HepG2 (cell line): ENCODE data around the gene TDRD9. TPM values are rescaled to one million over a fixed set of nuclear protein-coding genes. Genes with fewer than 3 reads are reported as not detected.

ENCODE experiments used
- ATAC-seq: fragments of 200-7000 bp; cut with Tn5 transposase; 3 replicates; pipeline ENCODE4 v1.9.1; 2020; ENCODE audit warnings: mild to moderate bottlenecking, moderate library complexity
- BruUV-seq: library from RNA; stranded (reverse); fragments of 400-500 nt; replicated peaks from 2 replicates; lab custom pipeline; 2021; lab: Mats Ljungman, UMichigan
- CTCF ChIA-PET: fragments of 300-600 bp; formaldehyde crosslinking; extraction: SDS; loops from one replicate; lab custom pipeline; 2021; ENCODE audit warnings: low total read pairs, inconsistent platforms, low intra/inter-chr PET ratio; lab: Yijun Ruan, JAX
- POLR2A ChIA-PET: fragments of 350-600 bp; sonication (Branson Sonifier 250); formaldehyde crosslinking; loops from one replicate; lab custom pipeline; 2020; ENCODE audit warnings: antibody characterized with exemption, inconsistent platforms; lab: Yijun Ruan, JAX
- DNase-seq: peaks from one replicate; pipeline ENCODE4 v3.0.0-alpha.2; 2015; ENCODE audit warnings: low spot score
- FAIRE-seq: peaks from 3 replicates; lab custom pipeline; 2011; peaks lifted over from hg19 to GRCh38; lab: Jason Lieb, UNC
- H2AFZ ChIP-seq: one replicate; pipeline ENCODE4 v1.6.1; 2011; ENCODE audit warnings: low read length, inconsistent platforms
- H3K27ac ChIP-seq: fragments of 300-600 bp; 3 replicates; pipeline ENCODE4 v1.8.0; 2011; ENCODE audit warnings: mixed run types, mild to moderate bottlenecking, mixed read lengths, low read length, inconsistent platforms; ENCODE audit not compliant: insufficient read depth; ENCODE audit errors: extremely low read length
- H3K27me3 ChIP-seq, 2 experiments: fragments of 200-600 bp in 1 of 2; 2 replicates in 1 of 2; 3 replicates in 1 of 2; pipeline versions ENCODE4 v1.6.0 to v1.8.0; 2011; ENCODE audit warnings: low read length in 2 of 2, mild to moderate bottlenecking in 2 of 2, moderate library complexity in 2 of 2, inconsistent platforms in 1 of 2; ENCODE audit not compliant: insufficient read depth in 2 of 2, control insufficient read depth in 1 of 2
- H3K36me3 ChIP-seq, 2 experiments: fragments of 200-600 bp in 1 of 2; replicated peaks in 1 of 2; 2 replicates in 1 of 2; 3 replicates in 1 of 2; pipeline versions ENCODE4 v1.5.1 to v1.8.0; 2011; ENCODE audit warnings: low read length in 2 of 2, inconsistent platforms in 1 of 2; ENCODE audit not compliant: insufficient read depth in 2 of 2, control insufficient read depth in 1 of 2
- H3K4me1 ChIP-seq: 2 replicates; pipeline ENCODE4 v1.5.1; 2012; ENCODE audit warnings: low read length, inconsistent platforms; ENCODE audit not compliant: insufficient read depth
- H3K4me2 ChIP-seq: 2 replicates; pipeline ENCODE4 v1.6.0; 2011; ENCODE audit warnings: low read depth, low read length, inconsistent platforms
- H3K4me3 ChIP-seq, 3 experiments: fragments of 200-600 bp in 1 of 3; sonication (generic), shearing (Covaris generic) in 1 of 3; replicated peaks in 1 of 3; 2 replicates each; pipeline ENCODE4 v1.5.1; 2011 to 2016; ENCODE audit warnings: low read length in 3 of 3, inconsistent platforms in 2 of 3, low read depth in 2 of 3, mild to moderate bottlenecking in 2 of 3, control low read depth in 1 of 3, mixed read lengths in 1 of 3; ENCODE audit not compliant: insufficient read depth in 1 of 3
- H3K79me2 ChIP-seq: one replicate; pipeline ENCODE4 v1.6.1; 2011; ENCODE audit warnings: low read length, inconsistent platforms; ENCODE audit not compliant: insufficient read depth
- H3K9ac ChIP-seq: 2 replicates; pipeline ENCODE4 v1.6.0; 2011; ENCODE audit warnings: mild to moderate bottlenecking, low read depth, low read length, inconsistent platforms; ENCODE audit not compliant: insufficient read depth
- H3K9me3 ChIP-seq: 2 replicates; pipeline ENCODE4 v1.5.1; 2012; ENCODE audit warnings: mild to moderate bottlenecking, low read length
- H4K20me1 ChIP-seq: 2 replicates; pipeline ENCODE4 v1.6.0; 2011; ENCODE audit warnings: inconsistent platforms, mild to moderate bottlenecking, low read length, moderate library complexity; ENCODE audit not compliant: insufficient read depth
- HDAC1 ChIP-seq: sonication (generic); formaldehyde crosslinking; IDR thresholded peaks from 2 replicates; pipeline ENCODE4 v1.5.1; 2020; ENCODE audit warnings: mild to moderate bottlenecking, missing genetic modification reagents
- HNRNPL ChIP-seq: fragments of 200-400 bp; formaldehyde crosslinking; IDR thresholded peaks from 2 replicates; pipeline ENCODE4 v1.6.1; 2017; ENCODE audit warnings: mild to moderate bottlenecking, low read depth, low read length
- NCOA5 ChIP-seq: sonication (generic); formaldehyde crosslinking; IDR thresholded peaks from 2 replicates; pipeline ENCODE4 v1.4.0; 2020; ENCODE audit warnings: missing genetic modification reagents
- NR2F6 ChIP-seq, 2 experiments: IDR thresholded peaks; 2 replicates each; pipeline ENCODE4 v1.6.1; 2016; ENCODE audit warnings: antibody characterized with exemption in 1 of 2, mild to moderate bottlenecking in 1 of 2
- NRL ChIP-seq: sonication (generic); formaldehyde crosslinking; IDR thresholded peaks from 2 replicates; pipeline ENCODE4 v1.5.0; 2020; ENCODE audit warnings: missing genetic modification reagents, mild to moderate bottlenecking, moderate library complexity, borderline replicate concordance
- PAF1 ChIP-seq: IDR thresholded peaks from 2 replicates; pipeline ENCODE4 v1.6.1; 2016; ENCODE audit warnings: missing genetic modification reagents, missing compliant biosample characterization
- RFX5 ChIP-seq: IDR thresholded peaks from 2 replicates; pipeline ENCODE4 v1.6.1; 2011; ENCODE audit warnings: low read depth, low read length, improper control_type of control experiment
- TGIF2 ChIP-seq: IDR thresholded peaks from 2 replicates; pipeline ENCODE4 v1.6.1; 2016; ENCODE audit warnings: control low read depth, missing compliant biosample characterization
- TMF1 ChIP-seq: sonication (generic); formaldehyde crosslinking; IDR thresholded peaks from 2 replicates; pipeline ENCODE4 v1.8.1; 2022; ENCODE audit warnings: low read depth, missing genetic modification reagents
- ZNF569 ChIP-seq: sonication (generic); formaldehyde crosslinking; IDR thresholded peaks from 2 replicates; pipeline ENCODE4 v1.5.0; 2020; ENCODE audit warnings: mild to moderate bottlenecking, missing genetic modification reagents, moderate library complexity, borderline replicate concordance
- ZNF737 ChIP-seq: sonication (generic); formaldehyde crosslinking; IDR thresholded peaks from 2 replicates; pipeline ENCODE4 v1.5.0; 2020; ENCODE audit warnings: missing genetic modification reagents, mild to moderate bottlenecking, borderline replicate concordance
- WGBS: methylation state at CpG from one replicate; pipeline ENCODE4 v1.1.6; 2017; ENCODE audit warnings: low lambda C conversion rate; 5-methylcytosine and 5-hydroxymethylcytosine counted together
- in situ Hi-C: cut with HindIII; loops from 2 replicates; pipeline ENCODE4 v1.10.0; 2017; ENCODE audit warnings: low pct_unique_long_range_greater_than_20kb; ENCODE audit not compliant: extremely low pct_ligation_motif_present
- intact Hi-C: fragments of 100-400 bp; cut with micrococcal nuclease; formaldehyde crosslinking; loops from one replicate; pipeline ENCODE4 v1.10.0; 2022; ENCODE audit not compliant: unreplicated experiment
- polyA plus RNA-seq, 8 experiments: library from polyadenylated mRNA; depleted of rRNA in 3 of 8; stranded (reverse) in 7 of 8; unstranded in 1 of 8; fragments of >200 nt; fragmentation: Illumina TruSeq in 4 of 8; extraction: Trizol in 4 of 8; gene quantifications; 2 replicates each; pipeline versions ENCODE4 v1.2.1 to v1.2.3, GENCODE V29; 2011 to 2016; ENCODE audit warnings: low read depth in 4 of 8, missing spikeins in 1 of 8, mixed read lengths in 1 of 8; ENCODE audit not compliant: insufficient read depth in 1 of 8
- total RNA-seq, 5 experiments: library from RNA; depleted of rRNA; stranded (reverse); fragments of >200 nt; fragmentation: Illumina TruSeq; extraction: Trizol; gene quantifications; 2 replicates each; pipeline ENCODE4 v1.2.3, GENCODE V29; 2016; ENCODE audit warnings: low read depth in 1 of 5
- TF ChIP-seq, protein P1 (sequence below): sonication (generic); formaldehyde crosslinking; IDR thresholded peaks from 2 replicates; pipeline ENCODE4 v1.5.0; 2020; ENCODE audit warnings: missing genetic modification reagents
- TF ChIP-seq, protein P2 (sequence below): sonication (generic); formaldehyde crosslinking; IDR thresholded peaks from 2 replicates; pipeline ENCODE4; 2020; ENCODE audit warnings: missing genetic modification reagents, mild to moderate bottlenecking, borderline replicate concordance

The TDRD9 gene
- total and polyA plus RNA-seq, 2 of the 13 experiments (the other 11 are each of a cell fraction or from before 2014, with no cell fraction given) = not detected

DNA sequence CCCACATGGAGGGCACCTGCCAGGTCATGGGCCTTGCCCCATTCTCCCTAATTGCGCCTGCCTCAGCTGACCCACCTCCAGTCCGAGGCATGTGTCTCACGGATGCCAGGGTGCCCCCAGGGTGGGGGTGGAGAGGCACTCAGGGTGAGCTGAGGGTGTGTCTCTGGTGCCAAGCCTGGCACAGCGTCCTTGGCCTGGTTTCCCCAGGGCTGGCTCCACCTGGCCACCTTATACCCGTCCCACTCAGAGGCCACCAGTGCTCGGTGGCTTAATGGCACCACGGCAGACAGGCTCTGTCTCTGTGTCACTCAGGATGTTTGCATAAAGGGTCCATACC lies 33.6 kb upstream of the TDRD9 start:
- Histone ChIP-seq H3K4me2 (no peak overlapping the region), H3K4me1 (peaks cover 92% of the 10 kb centered on the region), H3K9me3 (no peaks in the 10 kb centered on the region), H3K79me2 (no peaks in the 10 kb centered on the region), H3K9ac (no peak overlapping the region), H4K20me1 (no peaks in the 10 kb centered on the region), H3K36me3 (no peaks in the 10 kb centered on the region), H3K4me3 (no peak overlapping the region), H3K27me3 (no peaks in the 10 kb centered on the region), H2AFZ (no peak overlapping the region), H3K27ac (no peak overlapping the region)
- BruUV-seq = no TSS peak
- in situ Hi-C loops (no loop called here), intact Hi-C loops (no loop called here)
- ATAC-seq = no peak
- FAIRE-seq = no peak
- WGBS = no CpG with 5 or more reads among the region's 7 CpGs
- ChIA-PET POLR2A (interaction anchor here (7.3 kb wide), 1 partner anchor 15 kb away, joined by 195 read pairs; no protein-coding TSS in a partner anchor), CTCF (no interaction called here)
- TF ChIP-seq TGIF2 (CRISPR knock-in tag) (no peak), HDAC1 (CRISPR knock-in tag) (0 out of 2 replicates have a peak, but pooled peaks have one; percentile 1), HNRNPL (peak; percentile 80; the same call in 1 of the 2 replicates), NR2F6 (IDR thresholded peaks at IDR 0.05) (peak; percentile 0; the same call in 1 of the 2 replicates), NR2F6 (CRISPR knock-in tag; IDR thresholded peaks at IDR 0.05) (no peak), RFX5 (no peak), ZNF737 (CRISPR knock-in tag) (no peak), ZNF569 (CRISPR knock-in tag) (no peak), NCOA5 (no peak), NRL (CRISPR knock-in tag) (peak; percentile 44; the same call in 1 of the 2 replicates), PAF1 (CRISPR knock-in tag) (no peak), TMF1 (CRISPR knock-in tag) (no peak)
- TF ChIP-seq, protein P1, sequence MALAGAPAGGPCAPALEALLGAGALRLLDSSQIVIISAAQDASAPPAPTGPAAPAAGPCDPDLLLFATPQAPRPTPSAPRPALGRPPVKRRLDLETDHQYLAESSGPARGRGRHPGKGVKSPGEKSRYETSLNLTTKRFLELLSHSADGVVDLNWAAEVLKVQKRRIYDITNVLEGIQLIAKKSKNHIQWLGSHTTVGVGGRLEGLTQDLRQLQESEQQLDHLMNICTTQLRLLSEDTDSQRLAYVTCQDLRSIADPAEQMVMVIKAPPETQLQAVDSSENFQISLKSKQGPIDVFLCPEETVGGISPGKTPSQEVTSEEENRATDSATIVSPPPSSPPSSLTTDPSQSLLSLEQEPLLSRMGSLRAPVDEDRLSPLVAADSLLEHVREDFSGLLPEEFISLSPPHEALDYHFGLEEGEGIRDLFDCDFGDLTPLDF = no peak
- TF ChIP-seq, protein P2, sequence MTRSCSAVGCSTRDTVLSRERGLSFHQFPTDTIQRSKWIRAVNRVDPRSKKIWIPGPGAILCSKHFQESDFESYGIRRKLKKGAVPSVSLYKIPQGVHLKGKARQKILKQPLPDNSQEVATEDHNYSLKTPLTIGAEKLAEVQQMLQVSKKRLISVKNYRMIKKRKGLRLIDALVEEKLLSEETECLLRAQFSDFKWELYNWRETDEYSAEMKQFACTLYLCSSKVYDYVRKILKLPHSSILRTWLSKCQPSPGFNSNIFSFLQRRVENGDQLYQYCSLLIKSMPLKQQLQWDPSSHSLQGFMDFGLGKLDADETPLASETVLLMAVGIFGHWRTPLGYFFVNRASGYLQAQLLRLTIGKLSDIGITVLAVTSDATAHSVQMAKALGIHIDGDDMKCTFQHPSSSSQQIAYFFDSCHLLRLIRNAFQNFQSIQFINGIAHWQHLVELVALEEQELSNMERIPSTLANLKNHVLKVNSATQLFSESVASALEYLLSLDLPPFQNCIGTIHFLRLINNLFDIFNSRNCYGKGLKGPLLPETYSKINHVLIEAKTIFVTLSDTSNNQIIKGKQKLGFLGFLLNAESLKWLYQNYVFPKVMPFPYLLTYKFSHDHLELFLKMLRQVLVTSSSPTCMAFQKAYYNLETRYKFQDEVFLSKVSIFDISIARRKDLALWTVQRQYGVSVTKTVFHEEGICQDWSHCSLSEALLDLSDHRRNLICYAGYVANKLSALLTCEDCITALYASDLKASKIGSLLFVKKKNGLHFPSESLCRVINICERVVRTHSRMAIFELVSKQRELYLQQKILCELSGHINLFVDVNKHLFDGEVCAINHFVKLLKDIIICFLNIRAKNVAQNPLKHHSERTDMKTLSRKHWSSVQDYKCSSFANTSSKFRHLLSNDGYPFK (CRISPR knock-in tag) = no peak
- DNase-seq = no peak
